PC-3 (cell line): Measurements from ENCODE around the gene ARHGAP15. TPM values are rescaled to one million over a fixed set of nuclear protein-coding genes. Genes with fewer than 3 reads are reported as not detected.

Experiments used
- ATAC-seq: fragments of 200-7000 bp; cut with Tn5 transposase; 2 replicates; pipeline ENCODE4 v1.9.1; 2020; ENCODE audit warnings: mild to moderate bottlenecking, moderate library complexity
- BruUV-seq: library from RNA; stranded (reverse); fragments of 400-500 nt; replicated peaks from 2 replicates; lab custom pipeline; 2021; lab: Mats Ljungman, UMichigan
- CTCF ChIA-PET: fragments of 300-600 bp; sonication (Branson Sonifier 250); formaldehyde crosslinking; loops from one replicate; lab custom pipeline; 2022; ENCODE audit warnings: antibody characterized with exemption; lab: Charles Lee
- POLR2A ChIA-PET: fragments of 300-600 bp; sonication (Branson Sonifier 250); formaldehyde crosslinking; loops from one replicate; lab custom pipeline; 2022; ENCODE audit warnings: antibody characterized with exemption; ENCODE audit not compliant: unreplicated experiment; lab: Charles Lee
- DNase-seq: peaks from one replicate; pipeline ENCODE4 v3.0.0-alpha.2; 2015
- H2AFZ ChIP-seq: fragments of 300-600 bp; sonication (generic); 2 replicates; pipeline ENCODE4 v1.6.0; 2016; ENCODE audit warnings: antibody characterized with exemption, low read length
- H3F3A ChIP-seq: fragments of 300-600 bp; sonication (generic); one replicate; pipeline ENCODE4 v1.6.0; 2017; ENCODE audit warnings: antibody characterized with exemption, low read length, control low read depth, mild to moderate bottlenecking; ENCODE audit not compliant: unreplicated experiment
- H3K27ac ChIP-seq: fragments of 300-600 bp; sonication (generic); 2 replicates; pipeline ENCODE4 v1.5.1; 2016; ENCODE audit warnings: mild to moderate bottlenecking, low read length
- H3K27me3 ChIP-seq: fragments of 300-600 bp; sonication (generic); 2 replicates; pipeline ENCODE4 v1.6.1; 2016; ENCODE audit warnings: low read length, mixed read lengths
- H3K36me3 ChIP-seq: fragments of 300-600 bp; sonication (generic); 2 replicates; pipeline ENCODE4 v1.6.1; 2016; ENCODE audit warnings: low read depth, mixed run types, low read length, mixed read lengths
- H3K4me1 ChIP-seq: fragments of 300-600 bp; sonication (generic); 2 replicates; pipeline ENCODE4 v1.5.1; 2016; ENCODE audit warnings: low read length; ENCODE audit not compliant: insufficient read depth
- H3K4me2 ChIP-seq: fragments of 300-600 bp; sonication (generic); 2 replicates; pipeline ENCODE4 v1.6.0; 2016; ENCODE audit warnings: low read length
- H3K4me3 ChIP-seq: fragments of 300-600 bp; sonication (generic); 2 replicates; pipeline ENCODE4 v1.5.1; 2016; ENCODE audit warnings: mild to moderate bottlenecking, low read length, mixed read lengths
- H3K79me2 ChIP-seq: fragments of 300-600 bp; sonication (generic); 2 replicates; pipeline ENCODE4 v1.6.1; 2017; ENCODE audit warnings: low read length, mixed read lengths
- H3K9ac ChIP-seq: fragments of 300-600 bp; sonication (generic); 2 replicates; pipeline ENCODE4 v1.6.0; 2016; ENCODE audit warnings: mild to moderate bottlenecking, low read length
- H3K9me2 ChIP-seq: fragments of 300-600 bp; sonication (generic); replicated peaks from 2 replicates; pipeline ENCODE4 v1.6.1; 2016; ENCODE audit warnings: mixed run types, low read length, mixed read lengths
- H3K9me3 ChIP-seq: fragments of 300-600 bp; sonication (generic); 2 replicates; pipeline ENCODE4 v1.6.1; 2016; ENCODE audit warnings: low read length, mixed read lengths
- H4K20me1 ChIP-seq: fragments of 300-600 bp; sonication (generic); 2 replicates; pipeline ENCODE4 v1.6.1; 2016; ENCODE audit warnings: low read length, mixed read lengths
- CTCF ChIP-seq: fragments of 300-600 bp; sonication (generic); conservative IDR thresholded peaks from 2 replicates; pipeline ENCODE4 v1.5.1; 2017; ENCODE audit warnings: antibody characterized with exemption, low read depth, mild to moderate bottlenecking, low read length
- EZH2 ChIP-seq: fragments of 300-600 bp; sonication (generic); IDR thresholded peaks from one replicate; pipeline ENCODE4 v1.6.1; 2017; ENCODE audit warnings: antibody characterized with exemption, mild to moderate bottlenecking, low read length; ENCODE audit not compliant: unreplicated experiment
- EZH2phosphoT487 ChIP-seq: fragments of 300-600 bp; sonication (generic); IDR thresholded peaks from 2 replicates; pipeline ENCODE4 v1.6.1; 2018; ENCODE audit warnings: mild to moderate bottlenecking, antibody characterized with exemption, low read length, borderline replicate concordance
- intact Hi-C: fragments of 100-400 bp; cut with micrococcal nuclease; formaldehyde crosslinking; loops from 2 replicates; pipeline ENCODE4 v1.9.0; 2023
- total RNA-seq: library from RNA; depleted of rRNA; stranded (reverse); fragments of >200 nt; gene quantifications from 2 replicates; pipeline ENCODE4 v1.2.3, GENCODE V29; 2014

ARHGAP15 gene
- total RNA-seq, 1 experiment from 2014 or later, result not detected

DNA sequence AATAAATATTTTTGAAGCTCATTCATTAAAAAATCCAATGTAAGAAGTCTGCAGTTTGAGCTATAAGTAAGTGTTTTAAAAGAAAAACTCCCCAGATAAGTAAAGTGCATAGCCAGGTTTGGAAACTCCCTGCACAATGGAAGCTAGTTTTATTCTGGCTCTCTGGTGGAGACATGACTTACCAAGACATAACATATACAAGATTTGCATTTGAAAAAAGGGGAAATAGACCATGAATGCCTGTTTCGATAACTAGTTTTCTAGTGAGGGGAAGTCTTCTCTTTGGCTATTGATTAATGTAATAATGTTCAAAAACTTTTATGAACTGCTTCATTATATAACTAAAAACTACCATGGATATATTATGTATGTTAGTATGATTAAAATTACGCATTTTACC is 435.2 kb downstream of the ARHGAP15 start:
- no peak overlapping the region for H3K4me2 ChIP-seq
- intact Hi-C loops, result no loop called here
- no peaks in the 10 kb centered on the region for H3K9me3 ChIP-seq
- ATAC-seq, result no peak
- no TSS peak for BruUV-seq
- no peak overlapping the region for H3K9ac ChIP-seq
- H2AFZ ChIP-seq, result no peak overlapping the region
- H3K4me3 ChIP-seq, result no peak overlapping the region
- H3K4me1 ChIP-seq, result no peaks in the 10 kb centered on the region
- TF ChIP-seq EZH2 (no peak), CTCF (no peak), EZH2phosphoT487 (no peak)
- POLR2A ChIA-PET, result no interaction called here
- H3K79me2 ChIP-seq, result no peaks in the 10 kb centered on the region
- H4K20me1 ChIP-seq, result no peaks in the 10 kb centered on the region
- H3K27ac ChIP-seq, result no peak overlapping the region
- no peaks in the 10 kb centered on the region for H3F3A ChIP-seq
- no peaks in the 10 kb centered on the region for H3K36me3 ChIP-seq
- no peaks in the 10 kb centered on the region for H3K9me2 ChIP-seq
- CTCF ChIA-PET, result no interaction called here
- DNase-seq, result no peak
- no peaks in the 10 kb centered on the region for H3K27me3 ChIP-seq

DNA sequence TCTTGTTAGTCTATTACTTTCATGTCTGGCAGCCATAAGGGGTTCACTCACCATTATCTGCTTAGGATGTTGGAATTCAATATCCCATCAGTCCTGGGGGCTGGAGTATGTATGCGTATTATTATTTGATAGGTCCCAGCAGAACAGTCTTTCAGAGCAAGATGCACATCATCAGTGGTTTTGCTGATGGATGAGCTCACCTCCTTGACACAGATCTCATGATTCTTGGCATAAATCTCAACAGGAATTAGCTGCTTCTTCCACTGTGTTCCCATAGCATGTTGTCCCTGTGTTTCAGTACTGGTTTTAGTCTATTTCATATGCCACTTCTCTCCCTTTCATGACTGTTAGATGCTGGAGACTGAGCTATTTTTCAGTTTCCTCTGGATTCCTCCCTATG is 442.5 kb downstream of the ARHGAP15 start:
- H3K27me3 ChIP-seq, result no peaks in the 10 kb centered on the region
- H3K27ac ChIP-seq, result peak overlapping the region; percentile 21; the same call in 1 of the 2 replicates
- no peak overlapping the region for H3K4me3 ChIP-seq
- no peak for DNase-seq
- H2AFZ ChIP-seq, result no peak overlapping the region
- H3K9me2 ChIP-seq, result no peaks in the 10 kb centered on the region
- no TSS peak for BruUV-seq
- no peaks in the 10 kb centered on the region for H4K20me1 ChIP-seq
- POLR2A ChIA-PET, result no interaction called here
- H3K79me2 ChIP-seq, result no peaks in the 10 kb centered on the region
- no peak overlapping the region for H3K4me2 ChIP-seq
- H3F3A ChIP-seq, result no peaks in the 10 kb centered on the region
- no peak overlapping the region; the same call in 1 of the 2 replicates for H3K9ac ChIP-seq
- no peaks in the 10 kb centered on the region for H3K36me3 ChIP-seq
- no peak for ATAC-seq
- intact Hi-C loops, result no loop called here
- H3K9me3 ChIP-seq, result no peaks in the 10 kb centered on the region
- no peak for TF ChIP-seq CTCF
- TF ChIP-seq EZH2, result no peak
- TF ChIP-seq EZH2phosphoT487, result no peak
- CTCF ChIA-PET, result no interaction called here
- peaks cover 5% of the 10 kb centered on the region; the same call in 1 of the 2 replicates for H3K4me1 ChIP-seq

DNA sequence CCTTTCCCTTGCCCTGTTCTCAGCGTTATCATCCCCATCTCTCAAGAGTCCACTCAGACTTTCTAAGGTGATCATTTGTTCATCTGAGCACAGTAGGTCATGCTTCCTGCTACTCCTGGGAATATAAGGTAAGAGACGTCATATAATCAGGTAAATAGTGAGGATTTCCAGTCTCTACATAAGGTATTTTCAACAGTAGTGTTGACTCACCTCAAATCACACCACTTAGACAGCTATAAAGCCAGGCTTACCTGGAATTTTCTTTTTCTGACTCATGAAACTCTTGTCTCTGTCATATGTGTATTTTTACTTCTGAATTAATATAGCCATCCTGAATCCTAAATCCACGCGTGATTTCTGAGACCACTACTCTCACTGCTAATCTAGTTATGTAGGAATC is 443.2 kb downstream of the ARHGAP15 start:
- H3K9me2 ChIP-seq, result no peaks in the 10 kb centered on the region
- peak overlapping the region; percentile 21 for H3K27ac ChIP-seq
- H2AFZ ChIP-seq, result no peak overlapping the region
- DNase-seq (peak; percentile 64), ATAC-seq (peak; percentile 38; the same call in 1 of the 2 replicates)
- intact Hi-C loops, result no loop called here
- H3K4me3 ChIP-seq, result no peak overlapping the region
- no peaks in the 10 kb centered on the region for H4K20me1 ChIP-seq
- H3K4me1 ChIP-seq, result peaks cover 5% of the 10 kb centered on the region; the same call in 1 of the 2 replicates
- no peaks in the 10 kb centered on the region for H3F3A ChIP-seq
- H3K4me2 ChIP-seq, result no peak overlapping the region
- H3K9ac ChIP-seq, result no peak overlapping the region; the same call in 1 of the 2 replicates
- H3K27me3 ChIP-seq, result no peaks in the 10 kb centered on the region
- H3K36me3 ChIP-seq, result no peaks in the 10 kb centered on the region
- POLR2A ChIA-PET, result interaction anchor here (0.6 kb wide), 1 partner anchor 11 kb away, joined by 8 read pairs; no protein-coding TSS in a partner anchor
- CTCF ChIA-PET, result no interaction called here
- no peaks in the 10 kb centered on the region for H3K79me2 ChIP-seq
- no TSS peak for BruUV-seq
- no peaks in the 10 kb centered on the region for H3K9me3 ChIP-seq
- no peak for TF ChIP-seq CTCF
- TF ChIP-seq EZH2phosphoT487, result no peak
